ENCODE measurements around the gene CCL21.
A peak's percentile ranks its signal among the peaks of the same experiment; 100 is the strongest.

CCL21 gene

DNA sequence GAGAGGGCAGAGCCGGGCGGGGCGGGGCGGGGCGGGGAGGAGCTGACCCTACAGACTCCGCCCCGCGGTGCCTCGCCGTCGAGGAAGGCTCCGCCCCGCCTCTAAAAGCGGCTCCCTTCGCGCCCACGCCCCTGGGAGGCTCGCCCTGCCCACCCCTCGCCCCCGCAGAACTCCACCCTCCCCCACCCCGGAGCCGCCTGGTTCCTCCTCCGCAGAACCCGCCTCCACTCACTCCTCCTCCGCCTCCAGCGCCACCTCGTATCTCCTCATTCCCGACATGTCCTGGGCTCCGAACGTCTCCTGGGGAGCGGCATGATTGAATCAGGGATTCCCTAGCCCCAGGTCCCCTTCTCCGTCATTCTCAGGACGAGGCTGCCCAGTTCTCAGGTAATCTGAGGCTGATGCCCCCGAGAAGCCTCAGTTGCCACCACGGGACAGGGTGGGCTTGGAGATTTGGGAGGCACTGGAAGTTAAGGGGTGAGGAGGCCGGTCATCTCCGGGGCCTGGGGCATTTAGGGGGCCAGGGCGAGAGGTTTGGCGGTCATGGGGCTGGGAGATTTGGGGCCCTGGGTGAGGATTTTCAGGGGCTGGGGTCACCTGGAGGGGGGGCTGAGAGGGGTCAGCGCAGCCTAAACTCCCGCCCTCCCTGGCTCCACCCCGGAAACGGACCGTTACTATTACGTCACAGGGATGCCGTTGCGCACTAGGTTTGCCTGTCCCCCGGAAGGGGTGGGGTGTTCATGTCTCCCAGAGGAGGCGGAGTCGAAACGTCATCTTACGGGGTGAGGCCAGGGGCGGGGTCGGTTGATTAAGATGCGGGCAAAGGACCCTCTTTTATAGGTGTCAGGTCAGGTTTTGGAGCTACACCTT lies 44.3 kb downstream of the CCL21 start:
- DNase-seq (ENCODE audit: extremely low spot score), result peak; percentile 94
- CTCF ChIA-PET, result interaction anchor here (1.0 to 8.5 kb wide), 12 partner anchors 13 to 62 kb away, joined by 3 to 84 read pairs (median 4); partner anchors contain the start of genes DCTN3, GALT, RPP25L and SIGMAR1
- TF ChIP-seq, protein P1, sequence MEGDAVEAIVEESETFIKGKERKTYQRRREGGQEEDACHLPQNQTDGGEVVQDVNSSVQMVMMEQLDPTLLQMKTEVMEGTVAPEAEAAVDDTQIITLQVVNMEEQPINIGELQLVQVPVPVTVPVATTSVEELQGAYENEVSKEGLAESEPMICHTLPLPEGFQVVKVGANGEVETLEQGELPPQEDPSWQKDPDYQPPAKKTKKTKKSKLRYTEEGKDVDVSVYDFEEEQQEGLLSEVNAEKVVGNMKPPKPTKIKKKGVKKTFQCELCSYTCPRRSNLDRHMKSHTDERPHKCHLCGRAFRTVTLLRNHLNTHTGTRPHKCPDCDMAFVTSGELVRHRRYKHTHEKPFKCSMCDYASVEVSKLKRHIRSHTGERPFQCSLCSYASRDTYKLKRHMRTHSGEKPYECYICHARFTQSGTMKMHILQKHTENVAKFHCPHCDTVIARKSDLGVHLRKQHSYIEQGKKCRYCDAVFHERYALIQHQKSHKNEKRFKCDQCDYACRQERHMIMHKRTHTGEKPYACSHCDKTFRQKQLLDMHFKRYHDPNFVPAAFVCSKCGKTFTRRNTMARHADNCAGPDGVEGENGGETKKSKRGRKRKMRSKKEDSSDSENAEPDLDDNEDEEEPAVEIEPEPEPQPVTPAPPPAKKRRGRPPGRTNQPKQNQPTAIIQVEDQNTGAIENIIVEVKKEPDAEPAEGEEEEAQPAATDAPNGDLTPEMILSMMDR (IDR thresholded peaks at IDR 0.05; ENCODE audit: control extremely low read depth, extremely low read depth, low read depth, missing control alignments), result no peak
- POLR2A ChIA-PET, result interaction anchor here (0.9 kb wide), 1 partner anchor 28 kb away, joined by 4 read pairs; the partner anchor contains the start of gene SIGMAR1

DNA sequence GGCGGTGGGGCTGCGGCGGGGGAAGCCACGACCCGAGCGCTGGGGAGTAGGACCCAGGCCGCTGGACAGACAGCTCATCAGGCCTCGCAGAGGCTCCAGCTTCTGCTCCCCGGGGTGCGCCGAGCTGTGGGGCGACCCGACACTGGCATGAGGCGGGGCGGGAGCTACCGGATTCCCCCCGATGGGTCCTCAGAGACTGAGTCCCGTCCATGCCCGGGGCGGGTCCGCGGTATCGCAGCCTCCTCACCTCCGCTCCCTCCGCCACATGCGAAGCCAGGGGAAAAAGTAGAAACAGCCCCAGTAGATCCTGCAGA lies 44.9 kb downstream of the CCL21 start:
- no peak for DNase-seq (ENCODE audit: extremely low spot score)
- TF ChIP-seq, protein P1 (IDR thresholded peaks at IDR 0.05; ENCODE audit: control extremely low read depth, extremely low read depth, low read depth, missing control alignments), result no peak
- POLR2A ChIA-PET, result interaction anchor here (0.9 kb wide), 1 partner anchor 27 kb away, joined by 4 read pairs; the partner anchor contains the start of gene SIGMAR1
- CTCF ChIA-PET, result interaction anchor here (0.7 to 8.5 kb wide), 13 partner anchors 8 to 61 kb away, joined by 3 to 84 read pairs (median 4); partner anchors contain the start of genes DCTN3, GALT, RPP25L and SIGMAR1

DNA sequence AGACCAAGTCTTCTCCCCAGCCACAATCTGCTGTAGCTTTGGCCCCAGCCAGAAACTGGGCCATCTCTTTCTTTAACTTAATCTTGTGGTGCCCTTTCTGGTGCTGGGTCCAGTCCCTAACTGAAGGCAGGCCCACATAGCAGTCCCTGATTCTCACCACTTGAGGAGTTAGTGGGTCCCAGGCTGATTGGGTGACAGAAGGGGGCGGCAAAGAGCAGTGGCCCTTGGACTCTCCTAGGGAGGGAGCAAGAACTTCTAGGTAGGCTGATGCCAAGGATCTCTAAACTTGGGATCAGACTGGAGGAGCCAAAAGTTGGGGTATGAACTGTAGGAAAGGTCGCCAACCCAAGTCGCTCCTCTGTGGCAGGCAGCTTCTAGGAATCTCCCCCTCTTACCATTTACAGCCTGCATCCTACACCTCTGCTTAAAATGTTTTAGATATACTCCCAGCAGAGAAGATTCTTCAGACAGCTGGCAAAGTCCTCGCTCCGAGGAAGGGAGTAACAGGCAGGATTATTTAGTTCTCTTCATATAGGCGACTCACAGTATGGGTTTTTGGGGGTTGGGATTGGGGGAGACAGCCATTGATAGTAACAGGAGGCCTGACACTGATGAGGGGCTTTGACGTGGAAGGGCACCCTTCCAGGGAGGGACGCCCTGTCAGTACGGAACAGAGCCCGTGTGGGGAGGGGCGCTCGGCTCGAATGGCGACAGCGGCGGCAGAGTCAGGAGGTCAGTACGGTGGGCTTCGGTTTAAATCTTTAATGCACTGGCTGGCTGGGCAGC lies 45.5 kb downstream of the CCL21 start:
- ChIA-PET POLR2A (interaction anchor here (0.9 kb wide), 1 partner anchor 27 kb away, joined by 4 read pairs; the partner anchor contains the start of gene SIGMAR1), CTCF (interaction anchor here (0.7 to 8.5 kb wide), 16 partner anchors 9 to 61 kb away, joined by 3 to 84 read pairs (median 4); partner anchors contain the start of genes DCTN3, GALT, RPP25L and SIGMAR1)
- DNase-seq (ENCODE audit: extremely low spot score), result peak; percentile 68
- TF ChIP-seq, protein P1 (IDR thresholded peaks at IDR 0.05; ENCODE audit: control extremely low read depth, extremely low read depth, low read depth, missing control alignments), result peak; percentile 92

DNA sequence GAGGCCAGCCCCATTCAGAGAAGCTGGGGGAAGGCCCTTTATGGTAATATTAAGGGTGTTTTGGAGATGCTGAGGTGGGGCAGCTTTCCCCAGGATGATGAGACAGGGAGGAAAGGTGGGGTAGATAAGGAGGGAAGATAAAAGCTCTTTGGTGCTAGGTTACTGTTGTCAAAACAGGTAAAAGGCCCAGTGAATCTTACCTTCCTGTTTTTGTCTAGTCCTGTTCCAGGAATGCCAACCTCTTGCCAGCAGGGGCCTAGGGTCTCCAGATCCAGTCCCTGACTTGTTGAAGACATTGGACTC lies 46.7 kb downstream of the CCL21 start:
- ChIA-PET POLR2A (no interaction called here), CTCF (interaction anchor here (0.9 to 8.5 kb wide), 7 partner anchors 12 to 51 kb away, joined by 3 to 84 read pairs (median 6); partner anchors contain the start of genes GALT and RPP25L)
- TF ChIP-seq, protein P1 (IDR thresholded peaks at IDR 0.05; ENCODE audit: control extremely low read depth, extremely low read depth, low read depth, missing control alignments), result no peak
- DNase-seq (ENCODE audit: extremely low spot score), result no peak

DNA sequence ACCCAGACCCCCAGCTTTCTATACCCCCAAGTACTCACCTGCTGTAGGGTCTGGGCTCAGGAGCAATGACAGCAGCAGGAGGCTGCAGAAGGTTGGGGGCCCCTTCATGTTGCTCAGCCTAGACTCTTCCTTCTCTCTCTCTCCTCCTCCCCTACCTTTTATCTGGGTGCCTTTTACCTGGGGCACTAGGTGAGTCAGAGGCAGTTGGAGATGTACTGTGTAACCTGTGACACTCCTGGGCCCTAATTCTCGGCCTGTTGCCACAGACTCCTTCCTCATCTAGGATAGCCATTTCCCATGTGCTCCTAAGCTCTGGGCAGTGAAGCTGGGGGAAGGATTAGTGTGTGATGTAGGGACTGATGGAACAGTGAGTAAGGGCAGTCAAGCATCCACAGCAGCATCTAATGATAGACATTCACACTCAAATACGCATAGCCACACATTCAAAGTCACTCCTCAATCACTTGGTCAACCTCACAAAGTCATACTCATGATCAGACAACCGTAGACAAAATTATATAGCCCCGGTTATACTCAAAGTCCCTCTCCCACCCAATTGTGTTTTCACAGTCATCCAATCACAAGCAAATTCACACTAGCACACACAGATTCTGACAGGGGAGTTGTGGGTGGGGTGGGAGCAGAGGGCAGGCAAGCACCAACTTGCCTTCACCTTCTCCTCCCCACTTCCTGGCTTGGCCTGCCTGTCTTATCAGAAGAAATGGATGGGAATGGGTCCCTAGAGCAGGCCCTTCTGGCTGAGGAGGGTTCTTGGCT lies 47.2 kb downstream of the CCL21 start, which contains the start of gene CCL27:
Gene CCL27 (minus strand): TSS at position 132 of the 777 bp plus-strand sequence. CDS start 24 bp downstream, at position 108.
- ChIA-PET CTCF (interaction anchor here (0.8 to 8.5 kb wide), 8 partner anchors 8 to 50 kb away, joined by 3 to 84 read pairs (median 7); partner anchors contain the start of genes GALT and RPP25L), POLR2A (no interaction called here)
- TF ChIP-seq, protein P1 (IDR thresholded peaks at IDR 0.05; ENCODE audit: control extremely low read depth, extremely low read depth, low read depth, missing control alignments), result no peak
- no peak for DNase-seq (ENCODE audit: extremely low spot score)
